Amniotic stem cell (primary cell): ENCODE results near the gene PUS1.

Experiments used
- DNase-seq: peaks from one replicate; lab custom pipeline; 2025; lab: John Stamatoyannopoulos, UW

PUS1 gene

DNA sequence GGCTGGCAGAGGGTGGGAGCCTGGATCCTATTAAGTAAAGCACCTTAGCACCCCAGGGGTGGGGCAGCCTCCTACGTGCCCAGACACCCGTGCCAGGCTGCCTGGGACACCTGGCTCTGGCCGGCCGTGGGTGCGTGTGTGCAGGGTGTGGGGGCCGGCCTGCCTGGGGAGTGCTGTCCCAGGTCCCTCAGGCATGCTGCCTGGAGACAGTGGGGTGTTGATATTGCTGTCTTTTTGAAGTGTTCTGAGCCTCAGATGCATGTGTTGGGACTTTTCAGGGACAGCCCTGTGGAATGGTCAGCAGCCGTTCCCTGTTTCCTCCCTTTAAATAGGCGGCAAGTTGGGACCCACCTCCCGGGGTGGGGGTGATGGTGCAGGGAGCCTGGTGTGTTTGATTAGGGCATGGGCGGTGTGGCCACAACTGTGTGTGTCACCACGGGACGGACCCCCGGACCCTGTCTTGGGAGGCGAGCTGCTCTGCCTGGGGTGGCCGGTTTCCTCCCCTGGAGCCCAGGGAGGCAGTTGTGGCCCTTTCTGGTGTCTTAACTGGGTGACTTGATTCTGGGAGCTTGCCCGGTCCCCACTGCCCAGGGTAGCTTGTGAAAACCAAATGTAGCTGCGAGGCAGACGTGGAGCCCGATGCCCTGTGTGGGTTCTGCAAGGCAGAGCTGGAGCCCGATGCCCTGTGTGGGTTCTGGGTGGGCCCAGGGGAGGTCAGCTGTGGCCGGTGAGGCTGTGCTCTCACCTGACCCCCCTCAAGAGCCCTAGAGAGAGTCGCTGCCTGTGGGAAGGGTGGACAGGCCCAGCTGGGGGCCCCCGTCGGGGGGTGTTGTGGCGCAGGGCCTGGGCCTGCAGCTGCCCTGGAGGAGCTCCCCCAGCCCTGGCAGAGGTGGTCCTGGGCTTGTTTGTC lies 26.5 kb upstream of the PUS1 start:
- no peak for DNase-seq

DNA sequence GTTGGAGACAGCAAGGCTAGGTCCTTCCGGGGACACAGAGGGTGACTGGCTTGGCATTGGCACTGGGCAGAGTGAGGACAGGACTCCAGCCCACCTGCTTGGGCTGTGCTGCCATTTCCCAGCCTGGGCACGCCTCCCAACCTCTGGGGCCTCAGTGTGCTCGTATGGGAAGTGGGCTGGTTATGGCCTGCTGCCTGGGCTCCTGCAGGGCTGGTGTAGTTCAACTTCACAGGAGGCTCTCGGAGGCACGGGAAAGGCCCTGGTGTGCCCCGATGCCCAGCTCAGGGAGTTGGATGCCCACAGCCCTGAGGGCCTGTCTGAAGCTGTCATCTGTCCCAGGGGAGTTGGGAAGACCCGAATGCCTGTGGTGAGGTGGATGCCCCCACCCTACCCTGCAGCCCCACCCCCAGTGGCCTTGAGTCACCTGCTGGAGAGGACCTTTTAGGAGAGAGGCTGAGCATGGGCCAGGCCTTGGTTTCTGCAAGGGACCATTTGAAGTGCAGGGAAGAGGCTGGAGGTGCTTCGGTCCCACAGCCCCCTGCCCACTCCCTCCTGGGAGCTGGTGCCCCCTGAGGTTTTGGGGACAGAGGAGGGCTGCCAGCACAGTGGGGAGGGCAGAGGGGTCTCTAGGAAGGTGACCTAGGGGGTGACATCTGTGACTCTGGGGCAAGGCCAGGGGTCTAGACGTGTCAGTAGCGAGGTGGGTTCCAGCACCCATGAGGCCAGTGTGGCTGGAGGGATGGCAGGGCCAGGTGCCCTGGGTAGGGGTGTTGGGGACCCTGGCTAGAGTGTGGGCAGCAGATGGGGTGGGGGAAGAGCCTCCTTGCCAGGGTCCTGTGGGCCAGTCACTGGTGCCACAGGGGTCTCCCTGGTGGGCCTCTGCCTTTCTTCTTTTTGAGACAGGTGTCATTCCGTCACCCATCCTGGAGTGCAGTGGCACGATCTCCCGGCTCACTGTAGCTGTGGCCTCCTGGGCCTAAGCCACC lies 25.5 kb upstream of the PUS1 start:
- no peak for DNase-seq

DNA sequence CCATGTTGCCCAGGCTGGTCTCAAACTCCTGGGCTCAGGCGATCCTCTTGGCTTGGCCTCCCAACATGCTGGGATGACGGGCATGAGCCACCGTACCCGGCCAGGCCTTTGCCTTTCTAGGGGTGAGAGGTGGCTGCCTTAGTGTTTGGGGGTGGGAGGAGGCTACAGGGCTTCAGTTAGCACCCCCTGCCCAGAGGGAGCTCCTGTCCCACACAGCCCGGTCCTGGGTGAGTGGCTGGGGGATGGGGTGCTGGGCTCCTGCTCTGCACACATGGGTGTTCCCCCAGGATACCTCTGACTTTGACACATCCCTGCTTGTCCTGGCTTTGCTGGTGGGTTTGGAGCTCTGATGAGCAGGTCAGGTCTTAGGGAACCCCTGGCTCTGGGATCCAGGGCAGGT lies 24.7 kb upstream of the PUS1 start:
- DNase-seq: no peak

DNA sequence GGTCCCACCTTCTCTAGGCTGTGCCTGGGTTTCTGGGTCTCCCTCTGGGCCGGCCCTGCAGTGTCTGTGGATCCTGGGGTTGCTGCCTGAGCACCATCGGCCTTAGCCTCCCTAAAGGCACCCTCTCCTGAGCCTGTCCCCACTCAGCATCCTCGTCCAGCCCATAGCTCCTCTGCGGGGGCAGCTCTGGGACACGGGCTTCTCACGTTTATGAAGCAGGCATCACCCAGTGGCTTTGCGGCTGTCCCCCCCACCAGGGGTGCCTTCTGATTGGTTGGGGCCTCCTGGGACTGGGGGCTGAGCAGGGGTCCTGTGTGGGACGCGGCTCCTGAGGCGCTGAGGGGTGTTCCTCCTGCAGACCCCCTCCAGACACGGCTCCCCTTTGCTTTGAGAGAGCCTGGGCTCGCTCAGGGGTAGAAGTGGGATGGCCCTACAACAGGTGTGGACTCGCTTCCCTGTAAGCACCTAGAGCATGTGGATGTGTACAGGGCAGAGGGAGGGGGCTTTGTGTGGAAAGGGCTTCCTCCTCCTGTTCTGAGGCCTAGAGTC lies 23.9 kb upstream of the PUS1 start:
- DNase-seq: no peak

DNA sequence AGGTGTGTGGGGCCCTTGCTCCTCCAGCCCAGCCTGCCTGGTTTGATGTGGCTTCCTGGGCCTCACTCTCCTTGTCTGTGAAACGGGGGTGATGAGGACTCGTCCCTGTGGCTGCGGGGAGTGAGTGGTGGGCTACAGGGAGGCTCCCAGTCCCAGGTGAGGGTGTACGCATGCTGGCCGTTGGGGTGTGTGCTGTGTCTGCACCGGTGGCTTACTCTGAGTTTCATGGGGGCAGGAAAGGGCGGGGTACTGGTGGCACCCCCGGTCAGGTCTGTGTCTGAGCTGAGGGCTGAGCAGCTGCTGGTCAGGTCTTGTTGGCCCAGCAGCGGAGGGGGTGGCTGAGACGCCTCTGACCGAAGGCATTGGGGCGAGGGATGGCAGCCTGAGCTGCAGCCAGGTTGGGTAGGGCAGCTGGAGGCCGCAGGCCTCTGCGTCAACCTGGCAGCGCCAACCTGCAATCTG lies 23.4 kb upstream of the PUS1 start:
- no peak for DNase-seq

DNA sequence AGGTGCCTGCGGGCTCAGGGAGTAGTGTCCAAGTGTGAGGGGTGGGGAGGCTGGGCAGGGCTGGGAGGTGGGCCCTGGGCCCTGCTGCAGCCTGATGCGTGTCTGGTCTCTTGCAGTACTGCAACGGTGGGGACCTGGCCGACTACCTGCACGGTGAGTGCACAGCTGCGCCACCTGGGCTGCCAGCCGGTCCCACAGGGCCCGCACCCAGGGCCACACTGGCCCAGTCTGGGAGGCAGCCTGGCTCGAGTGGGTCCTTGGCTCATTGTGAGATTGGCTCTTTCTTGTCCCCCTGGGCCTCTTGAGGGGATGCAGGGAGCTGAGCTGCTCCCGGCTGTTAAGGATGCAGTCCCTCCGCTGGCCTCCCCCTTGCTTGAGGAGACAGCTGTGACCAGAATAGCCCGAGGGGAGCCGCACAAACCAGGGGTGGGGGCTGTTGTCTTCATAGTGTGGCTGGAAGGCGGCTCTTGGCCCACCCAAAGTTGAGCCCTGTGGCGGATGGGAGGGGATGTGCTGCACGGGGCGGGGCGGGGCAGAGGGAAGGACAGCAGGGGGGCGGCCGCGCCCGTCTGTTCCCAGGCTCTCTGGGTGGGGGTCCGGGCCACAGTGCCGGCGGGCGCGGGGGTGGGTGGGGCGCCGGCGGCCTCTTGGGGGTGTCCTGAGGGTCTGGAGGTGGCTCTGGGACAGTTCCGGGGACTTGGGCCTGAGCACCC lies 21.5 kb upstream of the PUS1 start:
- no peak for DNase-seq

DNA sequence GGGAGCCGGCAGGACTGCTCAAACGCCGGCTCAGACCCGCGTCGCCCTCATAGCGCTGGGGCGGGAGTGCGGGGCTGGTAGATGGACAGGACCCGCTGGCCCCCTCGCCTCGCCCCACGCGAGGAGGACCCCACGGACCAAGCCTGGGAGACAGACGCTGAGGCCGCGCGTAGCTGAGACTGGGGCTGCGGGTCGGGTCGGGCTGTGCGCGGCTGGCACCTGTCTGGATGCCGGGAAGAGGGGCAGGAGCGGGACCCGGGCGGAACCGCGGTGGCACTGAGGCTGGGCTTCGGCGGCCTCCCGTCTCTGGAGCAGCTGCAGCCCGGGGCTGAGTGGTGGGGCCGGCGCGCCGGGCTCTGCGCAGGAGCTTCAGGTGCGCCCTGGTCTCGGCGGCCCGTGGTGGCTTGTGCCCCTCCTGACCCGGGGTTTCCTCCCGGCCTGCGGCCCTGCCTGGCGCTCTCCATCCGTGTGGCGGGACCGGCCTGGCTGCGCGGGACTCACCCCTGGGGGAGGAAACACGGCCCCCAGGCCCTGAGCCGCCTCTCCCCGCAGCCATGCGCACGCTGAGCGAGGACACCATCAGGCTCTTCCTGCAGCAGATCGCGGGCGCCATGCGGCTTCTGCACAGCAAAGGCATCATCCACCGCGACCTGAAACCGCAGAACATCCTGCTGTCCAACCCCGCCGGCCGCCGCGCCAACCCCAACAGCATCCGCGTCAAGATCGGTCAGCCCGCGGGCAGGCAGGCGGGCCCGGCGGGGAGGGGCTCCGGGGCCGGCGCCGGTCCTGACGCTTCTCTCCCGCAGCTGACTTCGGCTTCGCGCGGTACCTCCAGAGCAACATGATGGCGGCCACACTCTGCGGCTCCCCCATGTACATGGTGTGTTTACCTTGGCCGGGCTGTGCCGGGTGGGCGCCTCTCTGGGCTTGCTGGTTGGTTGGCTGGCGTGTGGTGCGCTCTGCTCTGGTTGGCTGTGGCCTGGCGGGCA lies 20.7 kb upstream of the PUS1 start:
- no peak for DNase-seq

DNA sequence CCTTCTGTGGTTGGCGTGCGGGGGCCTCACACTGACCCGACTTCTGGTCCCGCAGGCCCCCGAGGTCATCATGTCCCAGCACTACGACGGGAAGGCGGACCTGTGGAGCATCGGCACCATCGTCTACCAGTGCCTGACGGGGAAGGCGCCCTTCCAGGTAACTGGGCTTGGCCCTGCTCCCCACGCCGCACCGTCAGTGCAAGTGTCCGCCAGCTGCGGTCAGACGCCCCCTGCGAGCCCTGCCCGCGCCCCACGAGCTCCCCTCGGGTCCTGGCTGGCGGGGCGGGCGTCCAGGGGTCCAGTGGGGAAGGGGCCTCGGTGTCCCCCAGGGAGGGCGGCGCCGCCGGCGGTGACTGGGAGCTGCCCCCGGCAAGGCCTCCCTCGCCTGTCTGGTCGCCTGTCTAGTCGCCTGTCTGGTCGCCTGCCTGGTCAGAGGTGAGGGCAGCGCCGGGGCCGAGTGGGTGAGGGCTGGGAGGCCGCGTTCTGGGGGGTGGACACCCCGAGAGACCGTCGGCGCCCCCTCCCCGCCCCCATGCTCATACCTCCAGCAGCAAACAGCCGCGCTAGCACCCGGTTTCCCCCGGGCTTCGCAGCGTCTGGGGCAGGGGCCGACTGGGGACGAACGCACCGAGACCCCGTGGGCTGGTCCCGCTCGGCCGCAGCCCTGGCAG lies 19.9 kb upstream of the PUS1 start:
- DNase-seq: no peak

DNA sequence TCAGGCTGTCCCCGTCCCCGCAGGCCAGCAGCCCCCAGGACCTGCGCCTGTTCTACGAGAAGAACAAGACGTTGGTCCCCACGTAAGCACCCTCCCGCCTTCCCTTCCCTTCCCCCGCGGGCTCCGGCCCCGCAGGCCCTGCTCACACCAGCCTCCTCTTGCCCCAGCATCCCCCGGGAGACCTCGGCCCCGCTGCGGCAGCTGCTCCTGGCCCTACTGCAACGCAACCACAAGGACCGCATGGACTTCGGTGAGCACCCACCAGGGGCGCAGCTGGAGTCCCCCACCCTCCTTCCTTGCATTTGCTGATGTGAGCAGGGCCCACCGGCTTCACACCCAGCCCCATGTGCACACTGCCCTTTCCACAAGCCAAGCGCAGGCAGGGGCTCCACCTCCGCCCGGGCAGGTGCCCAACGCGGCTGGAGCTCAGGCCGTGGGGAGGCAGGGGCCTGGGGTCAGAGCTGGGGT lies 19.3 kb upstream of the PUS1 start:
- DNase-seq: no peak

DNA sequence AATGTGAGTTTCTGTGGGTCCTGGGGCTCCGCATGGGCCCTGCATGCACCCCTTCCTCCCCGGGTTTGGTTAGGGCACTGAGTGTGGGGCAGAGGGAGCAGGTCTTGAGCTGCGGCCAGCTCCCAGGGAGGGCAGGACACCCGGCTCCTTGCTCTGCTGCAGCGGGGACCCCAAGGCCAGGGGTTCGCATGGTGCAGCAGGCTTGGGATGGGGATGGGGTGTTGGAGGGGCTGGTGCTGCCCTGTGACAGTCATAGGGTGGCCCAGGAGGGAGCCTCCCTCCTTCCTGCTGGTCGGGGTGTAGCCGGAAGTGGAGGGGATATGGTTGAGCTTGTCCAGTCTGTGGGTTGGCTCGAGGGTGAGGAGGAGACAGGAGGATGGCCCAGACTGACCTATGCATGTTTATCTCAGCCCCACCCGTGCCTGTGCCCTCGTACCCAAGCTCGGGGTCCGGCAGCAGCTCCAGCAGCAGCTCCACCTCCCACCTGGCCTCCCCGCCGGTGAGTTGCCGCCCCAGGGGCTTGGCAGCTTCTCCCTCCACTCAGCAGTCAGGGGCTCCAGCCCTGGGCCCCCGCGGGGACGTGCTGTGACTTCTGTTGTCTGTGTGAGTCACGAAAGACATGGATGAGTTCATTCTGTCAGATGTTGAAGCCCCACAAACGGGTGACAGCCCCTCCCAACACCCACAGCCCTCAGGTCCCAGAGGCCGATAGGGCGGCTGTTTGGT lies 18.6 kb upstream of the PUS1 start:
- no peak for DNase-seq

DNA sequence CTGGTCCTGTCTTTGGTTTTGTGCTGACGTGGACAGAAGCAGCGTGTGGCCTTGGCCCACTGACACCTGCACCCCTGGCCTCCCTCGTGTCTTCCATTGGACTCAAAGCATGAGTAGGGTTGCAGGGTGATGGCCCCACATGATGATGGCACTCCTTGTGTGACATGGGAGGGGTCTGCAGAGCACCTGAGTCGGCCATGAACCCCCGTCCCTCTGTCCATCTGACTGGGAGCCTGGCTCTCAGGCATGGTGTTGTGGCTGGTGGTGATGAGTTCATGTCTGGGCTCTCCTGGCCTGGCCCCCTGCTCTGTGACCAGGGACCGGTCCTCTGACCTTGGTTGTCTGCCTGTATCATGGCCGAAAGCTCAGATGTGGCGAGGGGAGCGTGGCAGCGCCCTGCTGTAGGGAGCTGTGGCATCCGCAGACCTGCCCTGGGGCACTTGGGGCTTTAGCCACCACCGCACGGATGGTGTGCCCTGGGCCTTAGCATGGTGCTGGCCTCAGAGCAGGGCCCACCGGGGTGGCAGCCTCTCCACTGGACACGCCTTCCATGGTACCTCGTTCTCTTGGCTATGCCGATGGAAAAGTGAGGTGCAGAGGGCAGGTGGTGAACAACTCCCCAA lies 17.9 kb upstream of the PUS1 start:
- DNase-seq: no peak

DNA sequence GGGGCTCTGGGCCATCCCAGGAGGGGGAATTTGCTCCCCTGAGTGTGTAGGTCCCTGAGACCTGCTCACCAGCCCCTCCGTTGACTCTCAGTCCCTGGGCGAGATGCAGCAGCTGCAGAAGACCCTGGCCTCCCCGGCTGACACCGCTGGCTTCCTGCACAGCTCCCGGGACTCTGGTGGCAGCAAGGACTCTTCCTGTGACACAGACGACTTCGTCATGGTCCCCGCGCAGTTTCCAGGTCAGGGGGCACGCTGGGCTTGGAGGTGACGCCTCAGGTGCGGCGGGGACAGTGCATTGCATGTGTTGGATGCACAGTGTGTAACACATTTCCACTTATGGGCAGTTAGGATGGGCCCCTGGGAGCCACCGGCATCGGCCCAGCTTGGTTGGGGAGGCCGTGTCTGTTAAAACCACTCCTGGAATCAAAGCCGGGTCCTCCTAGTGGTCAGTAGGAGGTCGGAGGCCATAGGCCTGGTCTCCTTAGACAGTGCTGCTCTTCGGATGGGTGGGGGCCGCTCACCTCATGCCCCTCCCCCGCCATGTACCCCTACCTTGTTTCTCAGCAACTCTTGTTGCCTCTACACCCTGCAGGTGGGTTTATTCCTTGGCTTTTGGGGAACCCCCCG lies 17.1 kb upstream of the PUS1 start:
- no peak for DNase-seq

DNA sequence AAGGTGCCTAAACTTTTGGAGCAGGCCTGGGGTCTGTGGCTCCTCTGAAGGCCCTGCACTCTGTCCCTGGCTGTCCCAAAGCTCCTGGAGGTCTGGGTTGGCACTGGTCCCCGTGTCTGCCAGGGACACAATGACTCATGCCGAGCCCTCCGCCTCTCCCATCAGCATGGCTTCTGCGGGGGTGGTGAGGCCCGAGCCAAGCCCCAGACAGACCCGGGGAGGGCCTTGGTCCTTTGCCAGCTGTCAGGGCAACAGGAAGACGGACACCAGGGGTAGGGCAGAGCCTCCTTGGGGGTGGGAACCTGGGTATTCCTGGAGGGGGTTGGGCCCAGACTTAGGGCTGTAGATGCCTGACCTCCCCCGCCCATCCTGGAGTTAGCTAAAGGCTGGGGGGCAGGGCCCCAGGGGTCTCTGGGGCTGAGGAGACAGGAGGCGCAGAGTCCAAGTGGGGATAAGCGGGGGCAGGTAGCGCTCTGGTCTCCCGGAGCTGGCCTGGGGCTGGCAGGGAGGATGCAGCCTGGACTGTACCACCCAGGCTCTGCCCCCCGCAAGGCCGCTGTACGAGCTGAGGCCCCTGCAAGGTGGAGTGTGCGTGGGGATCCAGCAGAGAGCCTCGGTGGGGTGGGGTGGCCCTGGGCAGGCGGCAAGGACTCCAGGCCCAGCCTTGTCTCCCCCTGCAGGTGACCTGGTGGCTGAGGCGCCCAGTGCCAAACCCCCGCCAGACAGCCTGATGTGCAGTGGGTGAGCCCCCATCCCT lies 16.4 kb upstream of the PUS1 start:
- no peak for DNase-seq

DNA sequence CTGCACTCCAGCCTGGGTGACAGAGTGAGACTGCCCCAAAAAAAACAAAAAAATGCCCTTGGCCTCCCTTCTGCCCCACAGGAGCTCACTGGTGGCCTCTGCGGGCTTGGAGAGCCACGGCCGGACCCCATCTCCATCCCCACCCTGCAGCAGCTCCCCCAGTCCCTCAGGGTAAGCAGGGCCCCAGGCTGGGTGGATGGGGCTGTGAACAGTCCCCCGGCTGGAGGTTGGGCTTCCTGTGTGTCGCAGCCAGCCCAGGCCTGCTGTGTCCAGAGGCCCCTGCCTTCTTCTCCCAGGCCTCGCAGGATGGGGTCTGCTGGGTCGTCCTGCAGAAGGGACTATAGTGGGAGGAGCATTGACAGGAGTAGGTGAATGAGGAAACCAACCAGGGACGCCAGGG lies 15.4 kb upstream of the PUS1 start:
- no peak for DNase-seq

DNA sequence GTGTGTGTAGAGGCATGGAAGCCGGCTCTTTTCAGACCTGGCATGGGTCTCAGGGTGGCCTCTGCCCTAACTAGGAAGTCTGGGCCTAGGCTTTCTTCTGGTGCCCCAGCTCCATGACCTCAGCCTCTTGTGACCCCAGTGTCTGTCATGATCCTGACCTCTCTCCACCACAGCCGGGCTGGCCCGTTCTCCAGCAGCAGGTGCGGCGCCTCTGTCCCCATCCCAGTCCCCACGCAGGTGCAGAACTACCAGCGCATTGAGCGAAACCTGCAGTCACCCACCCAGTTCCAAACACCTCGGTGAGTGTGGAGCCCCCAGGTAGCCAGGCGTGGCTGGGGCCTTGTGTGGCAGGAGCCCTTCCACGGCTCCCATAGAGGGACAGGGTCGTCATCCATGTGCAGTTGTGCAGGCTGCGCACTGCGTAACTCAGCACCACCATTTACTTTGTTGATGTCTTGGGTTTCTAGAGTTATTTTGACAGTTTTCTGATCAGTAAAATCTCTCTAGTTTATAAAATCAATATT lies 14.8 kb upstream of the PUS1 start:
- no peak for DNase-seq

DNA sequence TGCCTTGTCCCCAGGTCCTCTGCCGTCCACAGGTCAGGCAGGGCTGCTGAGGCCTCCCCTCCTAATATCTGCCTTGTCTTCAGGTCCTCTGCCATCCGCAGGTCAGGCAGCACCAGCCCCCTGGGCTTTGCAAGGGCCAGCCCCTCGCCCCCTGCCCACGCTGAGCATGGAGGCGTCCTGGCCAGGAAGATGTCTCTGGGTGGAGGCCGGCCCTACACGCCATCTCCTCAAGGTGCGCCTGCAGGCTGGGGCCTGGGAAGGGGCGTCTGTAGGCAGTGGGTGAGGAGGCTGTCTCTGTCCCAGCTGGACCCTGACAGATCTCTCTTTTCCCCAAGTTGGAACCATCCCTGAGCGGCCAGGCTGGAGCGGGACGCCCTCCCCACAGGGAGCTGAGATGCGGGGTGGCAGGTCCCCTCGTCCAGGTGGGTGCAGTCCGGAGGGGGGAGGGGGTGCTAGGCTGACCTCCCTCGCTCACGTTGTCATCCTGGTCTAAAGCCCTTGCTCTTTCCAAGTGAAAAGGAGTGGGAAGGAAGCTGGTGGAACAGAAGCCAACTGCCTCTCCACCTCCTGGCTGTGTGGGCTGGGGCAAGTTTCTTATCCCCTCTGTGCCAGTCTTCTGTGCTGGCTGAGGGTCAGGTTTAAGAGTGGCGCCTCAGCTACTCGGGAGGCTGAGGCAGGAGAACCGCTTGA lies 13.9 kb upstream of the PUS1 start:
- no peak for DNase-seq

DNA sequence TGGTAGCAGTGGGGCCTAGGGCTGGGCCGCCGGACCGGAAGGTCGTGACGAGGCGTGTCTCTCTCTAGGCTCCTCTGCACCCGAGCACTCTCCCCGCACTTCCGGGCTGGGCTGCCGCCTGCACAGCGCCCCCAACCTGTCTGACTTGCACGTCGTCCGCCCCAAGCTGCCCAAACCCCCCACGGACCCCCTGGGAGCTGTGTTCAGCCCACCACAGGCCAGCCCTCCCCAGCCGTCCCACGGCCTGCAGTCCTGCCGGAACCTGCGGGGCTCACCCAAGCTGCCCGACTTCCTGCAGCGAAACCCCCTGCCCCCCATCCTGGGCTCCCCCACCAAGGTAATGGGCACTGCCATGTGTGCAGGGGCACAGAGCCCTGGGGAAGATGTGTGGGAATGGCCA lies 13.3 kb upstream of the PUS1 start:
- DNase-seq: no peak
